LHCN-M2 (cell line): Measurements from ENCODE around the gene KRT16. TPM values are rescaled to one million over a fixed set of nuclear protein-coding genes. Genes with fewer than 3 reads are reported as not detected.

Experiments used
- total RNA-seq: library from RNA; depleted of rRNA; stranded (reverse); fragments of >200 nt; gene quantifications from 2 replicates; pipeline ENCODE4 v1.2.3, GENCODE V29; 2014; rRNA removed

KRT16 gene
- total RNA-seq, 1 experiment from 2014 or later, result not detected

Other genes starting within 250 kb of the KRT16 start
- gene KRT33B, start 243.0 kb downstream of the KRT16 start, total RNA-seq, result not detected in 2 replicates
- 0.29 and 1.0 TPM in 2 replicates for gene KRT34, start 230.5 kb downstream of the KRT16 start, total RNA-seq
- not detected in 2 replicates for gene KRT31, start 215.2 kb downstream of the KRT16 start, total RNA-seq
- not detected in 2 replicates for gene KRT37, start 188.2 kb downstream of the KRT16 start, total RNA-seq
- gene KRT38, start 171.8 kb downstream of the KRT16 start, total RNA-seq, result not detected in 2 replicates
- gene KRT32, start 145.4 kb downstream of the KRT16 start, total RNA-seq, result not detected in 2 replicates
- not detected in 2 replicates for gene KRT35, start 131.6 kb downstream of the KRT16 start, total RNA-seq
- not detected in 2 replicates for gene KRT36, start 122.9 kb downstream of the KRT16 start, total RNA-seq
- not detected in 2 replicates for gene KRT13, start 107.2 kb downstream of the KRT16 start, total RNA-seq
- gene KRT15, start 93.9 kb downstream of the KRT16 start, total RNA-seq, result 0.19 and 0.46 TPM in 2 replicates
- not detected in 2 replicates for gene KRT19, start 84.5 kb downstream of the KRT16 start, total RNA-seq
- not detected in 2 replicates for gene KRT9, start 40.7 kb downstream of the KRT16 start, total RNA-seq
- gene KRT14, start 25.9 kb downstream of the KRT16 start, total RNA-seq, result not detected in 2 replicates
- 6.9 and 11.0 TPM in 2 replicates for gene KRT17, start 11.8 kb upstream of the KRT16 start, total RNA-seq
- 56.9 and 63.7 TPM in 2 replicates for gene EIF1, start 76.1 kb upstream of the KRT16 start, total RNA-seq
- gene GAST, start 99.6 kb upstream of the KRT16 start, total RNA-seq, result not detected in 2 replicates
- gene HAP1, start 121.9 kb upstream of the KRT16 start, total RNA-seq, result under 0.01 TPM in 1 of 2 replicates, not detected in the other
- not detected in 2 replicates for gene JUP, start 173.9 kb upstream of the KRT16 start, total RNA-seq
- 46.0 and 49.1 TPM in 2 replicates for gene P3H4, start 199.2 kb upstream of the KRT16 start, total RNA-seq
- 271 and 283 TPM in 2 replicates for gene FKBP10, start 200.2 kb upstream of the KRT16 start, total RNA-seq
- 74.1 and 101 TPM in 2 replicates for gene NT5C3B, start 223.5 kb upstream of the KRT16 start, total RNA-seq
- gene KLHL10, start 225.1 kb upstream of the KRT16 start, total RNA-seq, result not detected in 2 replicates